H1 (cell line): ENCODE measurements around the gene CCDC117. TPM values are rescaled to one million over a fixed set of nuclear protein-coding genes. Genes with fewer than 3 reads are reported as not detected.
A peak's percentile ranks its signal among the peaks of the same experiment; 100 is the strongest.
"Not testable (repeated sequence)": the region's sequence is repeated elsewhere in the genome, so short reads cannot be mapped to it uniquely, and the experiment has no call there.

Source experiments
- CTCF ChIA-PET: fragments of 300-600 bp; sonication (Branson Sonifier 250); formaldehyde crosslinking; loops from one replicate; lab custom pipeline; 2021; ENCODE audit not compliant: partially characterized antibody; lab: Charles Lee
- POLR2A ChIA-PET: fragments of 300-600 bp; sonication (Branson Sonifier 250); formaldehyde crosslinking; loops from one replicate; lab custom pipeline; 2021; ENCODE audit warnings: inconsistent platforms; ENCODE audit not compliant: partially characterized antibody; lab: Charles Lee
- DNase-seq, 2 experiments: peaks; one replicate each; pipeline versions ENCODE4 v3.0.0 to v3.0.0-alpha.2; 2010 to 2022; ENCODE audit warnings: low spot score in 2 of 2, low read depth in 1 of 2, mixed read lengths in 1 of 2
- FAIRE-seq: peaks from 2 replicates; lab custom pipeline; 2011; peaks lifted over from hg19 to GRCh38; lab: Jason Lieb, UNC
- H2AFZ ChIP-seq: 2 replicates; pipeline ENCODE4 v1.8.1; 2012; ENCODE audit warnings: low read length, inconsistent platforms
- H2AK5ac ChIP-seq: 2 replicates; pipeline ENCODE4 v1.6.1; 2013; ENCODE audit warnings: low read depth, low read length
- H2BK120ac ChIP-seq: replicated peaks from 2 replicates; pipeline ENCODE3; 2013; ENCODE audit warnings: low read depth, low read length, inconsistent platforms
- H2BK12ac ChIP-seq: 2 replicates; pipeline ENCODE4 v1.6.1; 2013; ENCODE audit warnings: low read depth, low read length
- H2BK15ac ChIP-seq: 2 replicates; pipeline ENCODE4 v1.6.1; 2013; ENCODE audit warnings: low read length
- H2BK20ac ChIP-seq: 2 replicates; pipeline ENCODE4 v1.6.1; 2013; ENCODE audit warnings: low read length
- H2BK5ac ChIP-seq: 2 replicates; pipeline ENCODE4 v1.6.1; 2013; ENCODE audit warnings: low read depth, low read length
- H3K14ac ChIP-seq: 2 replicates; pipeline ENCODE4 v1.6.1; 2013; ENCODE audit warnings: inconsistent platforms; ENCODE audit not compliant: insufficient read length
- H3K18ac ChIP-seq: 2 replicates; pipeline ENCODE4 v1.6.1; 2013; ENCODE audit warnings: low read length; ENCODE audit errors: extremely low read depth
- H3K23ac ChIP-seq: 2 replicates; pipeline ENCODE4 v1.6.1; 2013; ENCODE audit warnings: inconsistent platforms; ENCODE audit not compliant: insufficient read length
- H3K23me2 ChIP-seq: 2 replicates; pipeline ENCODE4 v1.6.1; 2013; ENCODE audit warnings: low read depth, low read length
- H3K27ac ChIP-seq: 2 replicates; pipeline ENCODE4 v1.6.1; 2011; ENCODE audit warnings: low read depth, low read length, inconsistent platforms
- H3K27me3 ChIP-seq, 4 experiments: replicated peaks in 1 of 4; 1 replicate in 1 of 4; 2 replicates in 3 of 4; pipeline versions ENCODE4 v1.6.1 to v1.8.1; 2011 to 2013; ENCODE audit warnings: low read length in 3 of 4, mild to moderate bottlenecking in 3 of 4, inconsistent platforms in 2 of 4, mixed read lengths in 2 of 4, moderate library complexity in 1 of 4; ENCODE audit not compliant: control insufficient read depth in 3 of 4, insufficient read depth in 3 of 4; ENCODE audit errors: extremely low read depth in 1 of 4
- H3K36me3 ChIP-seq, 4 experiments: 2 replicates each; pipeline versions ENCODE4 v1.6.1 to v1.8.1; 2011 to 2013; ENCODE audit warnings: mild to moderate bottlenecking in 4 of 4, low read length in 3 of 4, moderate library complexity in 2 of 4, control low read depth in 1 of 4, inconsistent platforms in 1 of 4; ENCODE audit not compliant: insufficient read depth in 4 of 4, control insufficient read depth in 2 of 4
- H3K4ac ChIP-seq: replicated peaks from 2 replicates; pipeline ENCODE3; 2013; ENCODE audit warnings: low read length, low read depth, mixed read lengths, inconsistent platforms; ENCODE audit not compliant: insufficient read length
- H3K4me1 ChIP-seq, 4 experiments: replicated peaks in 1 of 4; 1 replicate in 1 of 4; 2 replicates in 3 of 4; pipeline versions ENCODE4 v1.6.1 to v1.8.1; 2011 to 2013; ENCODE audit warnings: low read length in 3 of 4, inconsistent platforms in 2 of 4, mixed read lengths in 1 of 4; ENCODE audit not compliant: insufficient read depth in 4 of 4, control insufficient read depth in 3 of 4
- H3K4me2 ChIP-seq, 2 experiments: 2 replicates each; pipeline versions ENCODE4 v1.6.1 to v1.8.1; 2011 to 2013; ENCODE audit warnings: low read depth in 2 of 2, low read length in 2 of 2, control low read depth in 1 of 2, inconsistent platforms in 1 of 2, mild to moderate bottlenecking in 1 of 2; ENCODE audit not compliant: insufficient read depth in 1 of 2
- H3K4me3 ChIP-seq, 4 experiments: fragments of 200-600, 300-600 bp in 1 of 4; sonication (generic), shearing (Covaris generic), sonication (Bioruptor Twin) in 1 of 4; 2 replicates each; pipeline versions ENCODE4 v1.5.1 to v1.8.1; 2011 to 2016; ENCODE audit warnings: low read length in 4 of 4, low read depth in 3 of 4, control low read depth in 2 of 4, inconsistent platforms in 2 of 4, mild to moderate bottlenecking in 2 of 4, mixed read lengths in 1 of 4, moderate library complexity in 1 of 4; ENCODE audit not compliant: insufficient read depth in 2 of 4; ENCODE audit errors: extremely low read depth in 1 of 4
- H3K56ac ChIP-seq: replicated peaks from 2 replicates; pipeline ENCODE3; 2013; ENCODE audit warnings: low read depth, mild to moderate bottlenecking, mixed read lengths, low read length, inconsistent platforms; ENCODE audit not compliant: insufficient read length
- H3K79me1 ChIP-seq: 2 replicates; pipeline ENCODE4 v1.6.1; 2013; ENCODE audit warnings: low read depth, low read length, control low read depth
- H3K79me2 ChIP-seq, 2 experiments: 2 replicates each; pipeline versions ENCODE4 v1.6.1 to v1.8.1; 2012 to 2013; ENCODE audit warnings: low read length in 2 of 2, mild to moderate bottlenecking in 2 of 2, inconsistent platforms in 1 of 2; ENCODE audit not compliant: insufficient read depth in 2 of 2, control insufficient read depth in 1 of 2
- H3K9ac ChIP-seq, 4 experiments: replicated peaks in 1 of 4; 1 replicate in 1 of 4; 2 replicates in 3 of 4; pipeline versions ENCODE4 v1.6.1 to v1.8.1; 2011 to 2013; ENCODE audit warnings: low read depth in 3 of 4, low read length in 3 of 4, control low read depth in 2 of 4, mild to moderate bottlenecking in 2 of 4, moderate library complexity in 2 of 4, inconsistent platforms in 1 of 4; ENCODE audit errors: extremely low read depth in 1 of 4
- H3K9me3 ChIP-seq, 2 experiments: 2 replicates each; pipeline versions ENCODE4 v1.6.1 to v1.8.1; 2012 to 2013; ENCODE audit warnings: mild to moderate bottlenecking in 2 of 2, moderate library complexity in 2 of 2, control low read depth in 1 of 2, inconsistent platforms in 1 of 2, low read depth in 1 of 2, low read length in 1 of 2, mixed read lengths in 1 of 2; ENCODE audit not compliant: insufficient read depth in 2 of 2
- H4K20me1 ChIP-seq, 2 experiments: replicated peaks in 1 of 2; 2 replicates each; pipeline versions ENCODE3 to v1.8.1; 2011 to 2013; ENCODE audit warnings: inconsistent platforms in 2 of 2, low read length in 2 of 2, mild to moderate bottlenecking in 1 of 2; ENCODE audit not compliant: insufficient read depth in 2 of 2, control insufficient read depth in 1 of 2
- H4K5ac ChIP-seq: 2 replicates; pipeline ENCODE4 v1.6.1; 2013; ENCODE audit warnings: low read length, low read depth, mixed read lengths, inconsistent platforms; ENCODE audit not compliant: insufficient read length
- H4K8ac ChIP-seq: 2 replicates; pipeline ENCODE4 v1.8.0; 2013; ENCODE audit warnings: mild to moderate bottlenecking, moderate library complexity, low read length, inconsistent platforms; ENCODE audit not compliant: insufficient read depth; ENCODE audit errors: extremely low read depth
- H4K91ac ChIP-seq: replicated peaks from 2 replicates; pipeline ENCODE3; 2013; ENCODE audit warnings: low read length, mixed read lengths, inconsistent platforms; ENCODE audit not compliant: insufficient read length
- WGBS, 2 experiments: shearing (Covaris generic) in 1 of 2; methylation state at CpG; one replicate each; pipeline versions ENCODE4 v1.1.6 to v1.1.7; 2013 to 2015; ENCODE audit warnings: low lambda C conversion rate in 2 of 2, mixed read lengths in 2 of 2, inconsistent platforms in 1 of 2, low coverage in 1 of 2, missing lambda C conversion rate in 1 of 2; ENCODE audit not compliant: insufficient replicate concordance in 2 of 2, insufficient coverage in 1 of 2, insufficient read length in 1 of 2; ENCODE audit errors: extremely low coverage in 1 of 2, missing lambda C conversion rate in 1 of 2; 5-methylcytosine and 5-hydroxymethylcytosine counted together
- polyA plus RNA-seq, 7 experiments: library from polyadenylated mRNA; depleted of rRNA in 3 of 7; stranded (reverse) in 5 of 7; unstranded in 2 of 7; fragments of >200 nt in 5 of 7; fragments of 200-250 nt in 2 of 7; gene quantifications; 1 replicate in 5 of 7; 2 replicates in 1 of 7; 4 replicates in 1 of 7; pipeline versions ENCODE4 v1.2.1 to v1.2.3, GENCODE V29; 2011 to 2013; ENCODE audit warnings: missing spikeins in 2 of 7, mixed read lengths in 2 of 7
- total RNA-seq: library from RNA; stranded (reverse); fragmentation: NEBNext Ultra II Directional; extraction: Animal tissue kit (Norgen Biotek cat#: 25700); gene quantifications from 2 replicates; pipeline ENCODE4 v1.2.1, GENCODE V29; 2021

CCDC117 gene
- total and polyA plus RNA-seq, 2 of the 8 experiments (the other 6 are each of a cell fraction or from before 2014, with no cell fraction given), result 9.1 to 43.1 TPM

GRCh38 chr22:28762000-28762399, 10.5 kb upstream of the CCDC117 start:
- not testable (repeated sequence) for H3K23ac ChIP-seq, H3K14ac ChIP-seq, H3K9me3 ChIP-seq, H2BK20ac ChIP-seq, H2BK120ac ChIP-seq, H2AFZ ChIP-seq, H4K8ac ChIP-seq, H4K20me1 ChIP-seq, H3K36me3 ChIP-seq, H3K4ac ChIP-seq, H3K23me2 ChIP-seq, H3K56ac ChIP-seq, H3K79me1 ChIP-seq, H3K4me2 ChIP-seq, H3K27ac ChIP-seq, DNase-seq, H3K79me2 ChIP-seq, H2BK15ac ChIP-seq, H3K27me3 ChIP-seq, H3K4me1 ChIP-seq, H3K4me3 ChIP-seq, H2BK12ac ChIP-seq, H4K5ac ChIP-seq, H3K9ac ChIP-seq, FAIRE-seq
- Histone ChIP-seq H3K18ac (peak overlapping the region; percentile 64; the same call in 1 of the 2 replicates), H4K91ac (peak overlapping the region; percentile 84), H2BK5ac (peak overlapping the region; percentile 78; the same call in 1 of the 2 replicates), H2AK5ac (0 out of 2 replicates have a peak overlapping the region, but pooled peaks have one; percentile 54)
- WGBS, 2 experiments, result 95% methylated on average over 4 of the region's 4 CpGs; no CpG with 5 or more reads in 1 of the 2 experiments
- CTCF ChIA-PET, result interaction anchor here (1.0 to 2.1 kb wide), 3 partner anchors 11 to 278 kb away, joined by 3 to 6 read pairs (median 6); partner anchors contain the start of gene CCDC117
- POLR2A ChIA-PET, result interaction anchor here (1.3 to 4.3 kb wide), 5 partner anchors 8 to 37 kb away, joined by 5 to 31 read pairs (median 15); partner anchors contain the start of genes CCDC117, CHEK2, HSCB and XBP1
